ENCODE data around the gene GREB1.

Gene GREB1

GRCh38 chr2:11651856-11652548 lies 118.2 kb downstream of the GREB1 start:
- Histone ChIP-seq H3K4me1 (ENCODE audit: low read depth, poor library complexity, severe bottlenecking) (no peaks in the 10 kb centered on the region), H2AFZ (ENCODE audit: low read depth) (no peak overlapping the region), H3K4me3 (IDR thresholded peaks at IDR 0.05; ENCODE audit: insufficient read depth, low read depth, low read length) (no peak overlapping the region), H3K79me2 (ENCODE audit: insufficient read depth, low read depth) (no peaks in the 10 kb centered on the region), H4K20me1 (ENCODE audit: insufficient read depth) (no peaks in the 10 kb centered on the region), H3K27me3 (ENCODE audit: insufficient read depth, low read depth) (no peaks in the 10 kb centered on the region), H3K36me3 (ENCODE audit: insufficient read depth) (no peaks in the 10 kb centered on the region), H3K27ac (no peak overlapping the region), H3K4me2 (no peak overlapping the region), H3K9ac (no peak overlapping the region)
- no peak for TF ChIP-seq CTCF (conservative IDR thresholded peaks at IDR 0.05; ENCODE audit: low read depth, low read length)

- no peak overlapping the region for H3K27ac ChIP-seq
- H3K4me3 ChIP-seq (IDR thresholded peaks at IDR 0.05; ENCODE audit: insufficient read depth, low read depth, low read length) = no peak overlapping the region
- no peaks in the 10 kb centered on the region for H4K20me1 ChIP-seq (ENCODE audit: insufficient read depth)
- no peaks in the 10 kb centered on the region for H3K4me1 ChIP-seq (ENCODE audit: low read depth, poor library complexity, severe bottlenecking)
- TF ChIP-seq CTCF (conservative IDR thresholded peaks at IDR 0.05; ENCODE audit: low read depth, low read length) = no peak
- H3K4me2 ChIP-seq = no peak overlapping the region
- H3K27me3 ChIP-seq (ENCODE audit: insufficient read depth, low read depth) = no peaks in the 10 kb centered on the region
- H2AFZ ChIP-seq (ENCODE audit: low read depth) = no peak overlapping the region
- no peaks in the 10 kb centered on the region for H3K79me2 ChIP-seq (ENCODE audit: insufficient read depth, low read depth)
- H3K36me3 ChIP-seq (ENCODE audit: insufficient read depth) = no peaks in the 10 kb centered on the region
- H3K9ac ChIP-seq = no peak overlapping the region
Measured at GRCh38 chr2:11652553-11652952, 118.7 kb downstream of the GREB1 start.

GRCh38 chr2:11655495-11655894 lies 121.7 kb downstream of the GREB1 start:
- H3K36me3 ChIP-seq (ENCODE audit: insufficient read depth) = no peaks in the 10 kb centered on the region
- no peaks in the 10 kb centered on the region for H4K20me1 ChIP-seq (ENCODE audit: insufficient read depth)
- no peaks in the 10 kb centered on the region for H3K79me2 ChIP-seq (ENCODE audit: insufficient read depth, low read depth)
- TF ChIP-seq CTCF (conservative IDR thresholded peaks at IDR 0.05; ENCODE audit: low read depth, low read length) = no peak
- no peak overlapping the region for H3K4me2 ChIP-seq
- H3K27ac ChIP-seq = no peak overlapping the region
- no peak overlapping the region for H3K9ac ChIP-seq
- H3K4me3 ChIP-seq (IDR thresholded peaks at IDR 0.05; ENCODE audit: insufficient read depth, low read depth, low read length) = no peak overlapping the region
- no peaks in the 10 kb centered on the region for H3K4me1 ChIP-seq (ENCODE audit: low read depth, poor library complexity, severe bottlenecking)
- no peak overlapping the region for H2AFZ ChIP-seq (ENCODE audit: low read depth)
- no peaks in the 10 kb centered on the region for H3K27me3 ChIP-seq (ENCODE audit: insufficient read depth, low read depth)

- no peak overlapping the region for H2AFZ ChIP-seq (ENCODE audit: low read depth)
- no peak for TF ChIP-seq CTCF (conservative IDR thresholded peaks at IDR 0.05; ENCODE audit: low read depth, low read length)
- no peaks in the 10 kb centered on the region for H3K36me3 ChIP-seq (ENCODE audit: insufficient read depth)
- H3K27me3 ChIP-seq (ENCODE audit: insufficient read depth, low read depth) = no peaks in the 10 kb centered on the region
- H3K4me2 ChIP-seq = no peak overlapping the region
- H4K20me1 ChIP-seq (ENCODE audit: insufficient read depth) = no peaks in the 10 kb centered on the region
- no peaks in the 10 kb centered on the region for H3K79me2 ChIP-seq (ENCODE audit: insufficient read depth, low read depth)
- H3K4me3 ChIP-seq (IDR thresholded peaks at IDR 0.05; ENCODE audit: insufficient read depth, low read depth, low read length) = no peak overlapping the region
- no peak overlapping the region for H3K27ac ChIP-seq
- H3K9ac ChIP-seq = no peak overlapping the region
- H3K4me1 ChIP-seq (ENCODE audit: low read depth, poor library complexity, severe bottlenecking) = no peaks in the 10 kb centered on the region
Measured at GRCh38 chr2:11656252-11656651, 122.4 kb downstream of the GREB1 start.

Data from KMS-11 (cell line).